Hepatocyte (in vitro differentiated cells): ENCODE measurements around the gene METTL6. TPM values are rescaled to one million over a fixed set of nuclear protein-coding genes. Genes with fewer than 3 reads are reported as not detected.

Experiments
- DNase-seq: peaks from one replicate; pipeline ENCODE4 v3.0.0-alpha.2; 2016; ENCODE audit warnings: low spot score
- H2AFZ ChIP-seq: fragments of 200-600 bp; sonication (generic); 2 replicates; pipeline ENCODE4 v1.6.0; 2016; ENCODE audit warnings: antibody characterized with exemption, mild to moderate bottlenecking
- H3K27ac ChIP-seq: fragments of 200-600 bp; sonication (generic); 2 replicates; pipeline ENCODE4 v1.5.1; 2016; ENCODE audit warnings: mild to moderate bottlenecking
- H3K27me3 ChIP-seq: fragments of 200-600 bp; sonication (generic); 2 replicates; pipeline ENCODE4 v1.6.1; 2016
- H3K36me3 ChIP-seq: fragments of 200-600 bp; sonication (generic); replicated peaks from 2 replicates; pipeline ENCODE4 v1.5.1; 2016; ENCODE audit warnings: low read depth; ENCODE audit not compliant: insufficient read depth
- H3K4me1 ChIP-seq: fragments of 200-600 bp; sonication (generic); 2 replicates; pipeline ENCODE4 v1.5.1; 2016; ENCODE audit warnings: mild to moderate bottlenecking, moderate library complexity; ENCODE audit not compliant: insufficient read depth
- H3K4me2 ChIP-seq: fragments of 200-600 bp; sonication (generic); 2 replicates; pipeline ENCODE4 v1.6.0; 2016
- H3K4me3 ChIP-seq: fragments of 200-600 bp; sonication (generic); 2 replicates; pipeline ENCODE4 v1.5.1; 2016; ENCODE audit warnings: mild to moderate bottlenecking
- H3K79me2 ChIP-seq: fragments of 200-600 bp; sonication (generic); 2 replicates; pipeline ENCODE4 v1.6.0; 2017; ENCODE audit warnings: mild to moderate bottlenecking
- H3K9me2 ChIP-seq: fragments of 200-600 bp; sonication (generic); replicated peaks from 2 replicates; pipeline ENCODE4 v1.6.0; 2017; ENCODE audit warnings: mild to moderate bottlenecking; ENCODE audit not compliant: insufficient read depth
- H3K9me3 ChIP-seq: fragments of 200-600 bp; sonication (generic); 2 replicates; pipeline ENCODE4 v1.5.1; 2016; ENCODE audit warnings: low read depth, mild to moderate bottlenecking
- H4K20me1 ChIP-seq: fragments of 200-600 bp; sonication (generic); 2 replicates; pipeline ENCODE4 v1.6.0; 2016; ENCODE audit warnings: mild to moderate bottlenecking; ENCODE audit not compliant: insufficient read depth, poor library complexity, severe bottlenecking
- EZH2 ChIP-seq: fragments of 200-600 bp; sonication (generic); IDR thresholded peaks from 2 replicates; pipeline ENCODE4 v1.6.1; 2016; ENCODE audit warnings: antibody characterized with exemption, mild to moderate bottlenecking, borderline replicate concordance
- EZH2phosphoT487 ChIP-seq: fragments of 200-600 bp; sonication (generic); IDR thresholded peaks from one replicate; pipeline ENCODE4 v1.6.1; 2018; ENCODE audit warnings: antibody characterized with exemption, mild to moderate bottlenecking, low read depth, moderate library complexity; ENCODE audit not compliant: unreplicated experiment, severe bottlenecking
- WGBS: methylation state at CpG from one replicate; pipeline ENCODE4 v1.1.6; 2016; ENCODE audit warnings: low lambda C conversion rate; ENCODE audit errors: missing lambda C conversion rate; 5-methylcytosine and 5-hydroxymethylcytosine counted together
- polyA plus RNA-seq: library from polyadenylated mRNA; unstranded; fragments of >200 nt; fragmentation: Nextera tagmentation; extraction: Ambion mirVana; gene quantifications from 2 replicates; pipeline ENCODE4 v1.2.1, GENCODE V29; 2016
- small RNA-seq: library from RNA; depleted of rRNA; stranded (forward); fragments of <200 nt; gene quantifications from one replicate; pipeline ENCODE3, GENCODE V24; 2014
- total RNA-seq: library from RNA; depleted of rRNA; stranded (reverse); fragments of >200 nt; gene quantifications from 2 replicates; pipeline ENCODE4 v1.2.3, GENCODE V29; 2014
- TF ChIP-seq, protein P1 (sequence below): fragments of 200-600 bp; sonication (generic); IDR thresholded peaks from 2 replicates; pipeline ENCODE4 v1.5.1; 2016; ENCODE audit warnings: antibody characterized with exemption, mild to moderate bottlenecking; ENCODE audit not compliant: poor library complexity

METTL6 gene
- total and polyA plus RNA-seq, 2 experiments from 2014 or later, result 13.4 to 21.4 TPM

DNA sequence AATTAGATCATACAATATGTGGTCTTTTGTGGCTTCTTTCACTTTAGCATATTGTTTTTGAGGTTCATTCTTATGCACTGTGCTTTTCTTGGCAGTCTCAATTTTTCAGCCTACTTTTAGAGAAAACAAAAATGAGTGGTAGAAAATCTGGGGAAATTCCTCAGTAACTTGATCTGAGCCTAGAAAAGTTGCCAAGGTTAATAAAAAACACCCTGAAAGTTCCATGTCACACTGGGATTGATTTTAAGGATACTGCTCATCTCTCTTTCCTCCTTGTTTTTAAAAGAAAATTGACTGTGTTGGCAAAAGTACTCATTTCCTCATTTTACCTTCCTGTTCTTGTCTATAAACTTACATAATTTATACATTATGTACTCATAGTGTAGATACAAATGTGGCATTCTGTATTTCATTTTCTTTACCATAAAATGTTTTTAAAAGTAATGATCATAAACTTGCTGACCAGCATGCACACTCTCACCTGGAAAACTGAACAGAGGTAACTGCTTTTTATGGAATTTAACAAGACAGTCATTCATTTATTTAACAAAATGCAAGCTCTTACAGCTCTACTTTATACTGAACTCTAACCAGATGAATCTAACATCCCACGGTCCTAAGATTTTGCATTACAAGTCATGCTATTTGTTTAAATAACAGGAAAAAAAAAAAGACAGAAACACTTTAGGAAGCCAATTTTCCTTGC lies 66.4 kb downstream of the METTL6 start:
- Histone ChIP-seq H3K4me3 (no peak overlapping the region), H3K79me2 (no peaks in the 10 kb centered on the region), H3K36me3 (no peaks in the 10 kb centered on the region), H3K27me3 (no peaks in the 10 kb centered on the region), H3K27ac (no peak overlapping the region), H3K9me3 (no peaks in the 10 kb centered on the region), H3K9me2 (no peaks in the 10 kb centered on the region), H3K4me1 (peaks cover 7% of the 10 kb centered on the region), H4K20me1 (no peaks in the 10 kb centered on the region), H2AFZ (no peak overlapping the region), H3K4me2 (no peak overlapping the region)
- TF ChIP-seq EZH2phosphoT487 (no peak), EZH2 (no peak)
- TF ChIP-seq, protein P1, sequence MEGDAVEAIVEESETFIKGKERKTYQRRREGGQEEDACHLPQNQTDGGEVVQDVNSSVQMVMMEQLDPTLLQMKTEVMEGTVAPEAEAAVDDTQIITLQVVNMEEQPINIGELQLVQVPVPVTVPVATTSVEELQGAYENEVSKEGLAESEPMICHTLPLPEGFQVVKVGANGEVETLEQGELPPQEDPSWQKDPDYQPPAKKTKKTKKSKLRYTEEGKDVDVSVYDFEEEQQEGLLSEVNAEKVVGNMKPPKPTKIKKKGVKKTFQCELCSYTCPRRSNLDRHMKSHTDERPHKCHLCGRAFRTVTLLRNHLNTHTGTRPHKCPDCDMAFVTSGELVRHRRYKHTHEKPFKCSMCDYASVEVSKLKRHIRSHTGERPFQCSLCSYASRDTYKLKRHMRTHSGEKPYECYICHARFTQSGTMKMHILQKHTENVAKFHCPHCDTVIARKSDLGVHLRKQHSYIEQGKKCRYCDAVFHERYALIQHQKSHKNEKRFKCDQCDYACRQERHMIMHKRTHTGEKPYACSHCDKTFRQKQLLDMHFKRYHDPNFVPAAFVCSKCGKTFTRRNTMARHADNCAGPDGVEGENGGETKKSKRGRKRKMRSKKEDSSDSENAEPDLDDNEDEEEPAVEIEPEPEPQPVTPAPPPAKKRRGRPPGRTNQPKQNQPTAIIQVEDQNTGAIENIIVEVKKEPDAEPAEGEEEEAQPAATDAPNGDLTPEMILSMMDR, result no peak
- WGBS, result 38% methylated on average over 1 of the region's 1 CpG
- DNase-seq, result no peak

Small RNA genes within 50 kb of the gene (small RNA-seq; reads per million reads assigned to genes)
- gene HMGN2P7, result not detected
- not detected for gene RNU6-1024P

Other genes with a start within 250 kb of the METTL6 start
- gene CAPN7, start 221.3 kb downstream of the METTL6 start, total RNA-seq, result 48.5 and 60.3 TPM in 2 replicates
- gene CAPN7, start 221.3 kb downstream of the METTL6 start, polyA plus RNA-seq, result 21.6 and 24.3 TPM in 2 replicates
- gene SH3BP5, start 95.0 kb downstream of the METTL6 start, total RNA-seq, result 16.3 and 19.9 TPM in 2 replicates
- gene SH3BP5, start 95.0 kb downstream of the METTL6 start, polyA plus RNA-seq, result 15.9 and 17.0 TPM in 2 replicates
- 26.3 and 28.8 TPM in 2 replicates for gene EAF1, start 54 bp upstream of the METTL6 start, total RNA-seq
- gene EAF1, start 54 bp upstream of the METTL6 start, polyA plus RNA-seq, result 7.6 and 9.2 TPM in 2 replicates
- gene COLQ, start 94.2 kb upstream of the METTL6 start, total RNA-seq, result 0.27 and 5.5 TPM in 2 replicates
- gene COLQ, start 94.2 kb upstream of the METTL6 start, polyA plus RNA-seq, result 0.73 and 1.0 TPM in 2 replicates
- 23.0 and 25.3 TPM in 2 replicates for gene HACL1, start 174.0 kb upstream of the METTL6 start, total RNA-seq
- 18.7 and 21.6 TPM in 2 replicates for gene HACL1, start 174.0 kb upstream of the METTL6 start, polyA plus RNA-seq
- 37.6 and 37.9 TPM in 2 replicates for gene BTD, start 174.2 kb upstream of the METTL6 start, total RNA-seq
- gene BTD, start 174.2 kb upstream of the METTL6 start, polyA plus RNA-seq, result 28.4 and 30.2 TPM in 2 replicates